Uterus (tissue), 4 donors: Measurements from ENCODE around the gene NBAS. TPM values are rescaled to one million over a fixed set of nuclear protein-coding genes. Genes with fewer than 3 reads are reported as not detected.
"Not testable (repeated sequence)": the region's sequence is repeated elsewhere in the genome, so short reads cannot be mapped to it uniquely, and the experiment has no call there.

Source experiments
- DNase-seq, 2 donors: peaks; one replicate each; pipeline ENCODE4 v3.0.0-alpha.2; 2019 to 2020
- H3K27ac ChIP-seq, 2 donors: fragments of 200-600 bp; sonication (generic); 1 replicate in 1 of 2; 2 replicates in 1 of 2; pipeline ENCODE4 v1.5.1; 2016 to 2018
- H3K27me3 ChIP-seq, 2 donors: fragments of 200-600 bp; sonication (generic); one replicate each; pipeline ENCODE4 v1.5.1; 2018 to 2019; ENCODE audit warnings: control low read depth in 1 of 2
- H3K36me3 ChIP-seq, 2 donors: fragments of 200-600 bp; sonication (generic); one replicate each; pipeline ENCODE4 v1.5.1; 2019; ENCODE audit warnings: control low read depth in 1 of 2
- H3K4me1 ChIP-seq, 2 donors: fragments of 200-600 bp; sonication (generic); one replicate each; pipeline ENCODE4 v1.5.1; 2018 to 2019; ENCODE audit warnings: control low read depth in 1 of 2
- H3K4me3 ChIP-seq, 2 donors: fragments of 200-600 bp; sonication (generic); 1 replicate in 1 of 2; 2 replicates in 1 of 2; pipeline ENCODE4 v1.5.1; 2018 to 2019; ENCODE audit warnings: mild to moderate bottlenecking in 1 of 2
- H3K9me3 ChIP-seq, 2 donors: fragments of 200-600 bp; sonication (generic); one replicate each; pipeline ENCODE4 v1.5.1; 2019; ENCODE audit warnings: control low read depth in 1 of 2
- CTCF ChIP-seq, 4 experiments: fragments of 200-600 bp in 2 of 4; fragments of 450-650 bp in 2 of 4; sonication (generic) in 2 of 4; IDR thresholded peaks; one replicate each; pipeline ENCODE4 v1.5.1; 2016 to 2019; ENCODE audit warnings: antibody characterized with exemption in 4 of 4, mild to moderate bottlenecking in 2 of 4, moderate library complexity in 1 of 4
- POLR2A ChIP-seq, 2 donors: fragments of 450-650 bp; IDR thresholded peaks; one replicate each; pipeline ENCODE4 v1.6.1; 2016; ENCODE audit warnings: antibody characterized with exemption in 2 of 2, mild to moderate bottlenecking in 1 of 2, moderate library complexity in 1 of 2
- intact Hi-C: fragments of 100-400 bp; cut with DNase I; formaldehyde crosslinking; loops from one replicate; pipeline ENCODE4 v1.15.1; 2023; ENCODE audit warnings: low total_unique reads
- total RNA-seq, 4 donors: library from RNA; depleted of rRNA in 3 of 4; stranded (reverse); fragments of >200 nt in 3 of 4; gene quantifications; one replicate each; pipeline versions ENCODE4 v1.1.0 to v1.2.4, GENCODE V29; 2014 to 2023
- donor health status: DM: yes; HTN: yes; CAD: no.

Gene NBAS
- total RNA-seq, 4 donors from 2014 or later: 36.2 to 93.5 (median 49.5) TPM

GRCh38 chr2:15521641-15522181 is 39.4 kb downstream of the NBAS start:
- intact Hi-C loops: no loop called here

DNA sequence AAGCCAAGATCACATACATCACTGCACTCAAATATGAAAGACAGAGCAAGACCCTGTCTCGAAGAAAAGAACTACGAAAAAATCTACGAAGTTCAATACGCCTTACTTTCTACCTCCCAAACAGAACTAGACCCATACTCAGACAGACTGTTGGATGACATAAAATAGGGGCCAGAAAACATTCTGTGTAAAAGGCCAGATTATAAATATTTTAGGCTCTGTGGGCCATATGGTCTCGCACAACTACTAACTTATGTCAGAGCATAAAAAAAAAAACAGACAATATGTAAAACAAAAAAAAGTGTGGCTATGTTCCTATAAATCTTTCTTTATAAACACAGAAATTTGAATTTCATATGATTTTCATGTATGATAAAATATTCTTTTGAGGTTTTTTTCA is 40.8 kb downstream of the NBAS start:
- no peaks in the 10 kb centered on the region for H3K9me3 ChIP-seq
- no peaks in the 10 kb centered on the region for H3K36me3 ChIP-seq
- no peak overlapping the region for H3K4me3 ChIP-seq
- TF ChIP-seq CTCF (IDR thresholded peaks at IDR 0.05) (no peak), POLR2A (IDR thresholded peaks at IDR 0.05) (no peak)
- no peak overlapping the region for H3K27ac ChIP-seq
- DNase-seq: no peak
- H3K27me3 ChIP-seq: no peaks in the 10 kb centered on the region
- intact Hi-C loops: no loop called here
- no peaks in the 10 kb centered on the region for H3K4me1 ChIP-seq

More at GRCh38 chr2:15521641-15522181, 39.4 kb downstream of the NBAS start:
- Histone ChIP-seq H3K4me1 (no peaks in the 10 kb centered on the region), H3K27ac (no peak overlapping the region), H3K4me3 (no peak overlapping the region), H3K36me3 (no peaks in the 10 kb centered on the region), H3K27me3 (no peaks in the 10 kb centered on the region), H3K9me3 (no peaks in the 10 kb centered on the region)
- DNase-seq: no peak
- TF ChIP-seq CTCF (IDR thresholded peaks at IDR 0.05): no peak
- TF ChIP-seq POLR2A (IDR thresholded peaks at IDR 0.05): no peak

DNA sequence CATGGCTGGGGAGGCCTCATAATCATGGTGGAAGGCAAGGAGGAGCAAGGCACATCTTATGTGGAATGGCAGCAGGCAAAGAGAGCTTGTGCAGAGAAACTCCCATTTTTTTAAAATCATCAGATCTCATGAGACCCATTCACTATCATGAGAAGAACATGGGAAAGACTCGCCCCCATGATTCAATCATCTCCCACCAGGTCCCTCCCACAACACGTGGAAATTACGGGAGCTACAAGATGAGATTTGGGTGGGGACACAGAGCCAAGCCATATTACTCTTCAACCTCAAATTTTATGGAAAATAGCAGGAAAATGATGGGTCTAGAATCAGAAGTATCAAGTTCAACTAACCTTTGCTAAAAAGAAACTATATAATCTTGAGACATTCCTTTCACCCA is 42.4 kb downstream of the NBAS start:
- DNase-seq, H3K27me3 ChIP-seq, H3K27ac ChIP-seq, intact Hi-C loops, H3K4me1 ChIP-seq, H3K4me3 ChIP-seq, H3K36me3 ChIP-seq, H3K9me3 ChIP-seq: not testable (repeated sequence)

DNA sequence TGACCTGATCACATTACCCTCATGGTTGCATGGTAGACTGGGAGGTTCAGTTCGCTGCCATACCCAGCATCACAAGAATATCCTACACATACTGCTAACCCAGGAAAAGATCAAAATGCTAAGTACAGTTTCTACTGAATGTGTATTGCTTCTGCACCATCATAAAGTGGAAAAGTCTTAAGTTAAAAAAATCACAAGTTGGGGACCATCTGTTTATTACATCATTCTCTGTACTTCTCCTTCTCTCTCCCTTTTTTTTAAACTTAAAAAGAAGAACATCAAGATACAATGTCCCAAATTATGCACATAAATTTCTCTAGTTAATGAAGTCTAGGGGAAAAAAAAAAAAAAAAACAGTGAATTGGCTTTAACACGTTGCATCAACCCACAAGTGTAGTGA is 43.3 kb downstream of the NBAS start:
- no peaks in the 10 kb centered on the region for H3K27me3 ChIP-seq
- no peak for DNase-seq
- no peak overlapping the region for H3K4me3 ChIP-seq
- no peaks in the 10 kb centered on the region for H3K4me1 ChIP-seq
- no peak overlapping the region for H3K27ac ChIP-seq
- H3K9me3 ChIP-seq: no peaks in the 10 kb centered on the region
- intact Hi-C loops: no loop called here
- no peaks in the 10 kb centered on the region for H3K36me3 ChIP-seq
- TF ChIP-seq CTCF (IDR thresholded peaks at IDR 0.05): no peak
- no peak for TF ChIP-seq POLR2A (IDR thresholded peaks at IDR 0.05)

DNA sequence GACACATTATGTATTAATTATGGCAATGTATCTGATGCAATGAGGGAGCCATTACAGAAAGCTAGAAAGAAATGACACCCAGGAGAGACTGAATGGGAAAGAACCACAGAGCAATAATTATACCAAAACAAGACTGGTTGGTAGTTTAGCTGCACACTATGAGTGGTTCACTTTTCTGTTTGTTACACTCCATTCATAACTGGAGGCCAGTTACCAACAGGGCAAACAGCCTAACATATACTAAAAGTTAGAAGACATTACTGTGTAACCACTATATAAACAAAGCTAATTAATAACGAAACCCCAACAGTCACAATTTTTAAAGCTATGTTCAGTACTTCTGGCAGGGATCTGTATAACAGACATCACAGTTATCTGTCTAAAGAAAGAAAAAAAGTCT is 49.4 kb downstream of the NBAS start:
- no peaks in the 10 kb centered on the region for H3K4me1 ChIP-seq
- H3K36me3 ChIP-seq: no peaks in the 10 kb centered on the region
- H3K4me3 ChIP-seq: no peak overlapping the region
- no peak for DNase-seq
- H3K9me3 ChIP-seq: no peaks in the 10 kb centered on the region
- no peaks in the 10 kb centered on the region for H3K27me3 ChIP-seq
- intact Hi-C loops: no loop called here
- TF ChIP-seq POLR2A (IDR thresholded peaks at IDR 0.05) (no peak), CTCF (IDR thresholded peaks at IDR 0.05) (no peak)
- H3K27ac ChIP-seq: no peak overlapping the region

GRCh38 chr2:15510552-15510951 is 50.6 kb downstream of the NBAS start:
- no peak for TF ChIP-seq CTCF (IDR thresholded peaks at IDR 0.05)
- no peak for TF ChIP-seq POLR2A (IDR thresholded peaks at IDR 0.05)
- Histone ChIP-seq H3K9me3 (no peaks in the 10 kb centered on the region), H3K4me1 (no peaks in the 10 kb centered on the region), H3K27ac (no peak overlapping the region), H3K27me3 (no peaks in the 10 kb centered on the region), H3K4me3 (no peak overlapping the region), H3K36me3 (no peaks in the 10 kb centered on the region)
- intact Hi-C loops: no loop called here
- no peak for DNase-seq
